Measurements from ENCODE around the gene IRGQ. TPM values are rescaled to one million over a fixed set of nuclear protein-coding genes. Genes with fewer than 3 reads are reported as not detected.
A peak's percentile ranks its signal among the peaks of the same experiment; 100 is the strongest.
"Not testable (repeated sequence)": the region's sequence is repeated elsewhere in the genome, so short reads cannot be mapped to it uniquely, and the experiment has no call there.

The IRGQ gene, protein sequence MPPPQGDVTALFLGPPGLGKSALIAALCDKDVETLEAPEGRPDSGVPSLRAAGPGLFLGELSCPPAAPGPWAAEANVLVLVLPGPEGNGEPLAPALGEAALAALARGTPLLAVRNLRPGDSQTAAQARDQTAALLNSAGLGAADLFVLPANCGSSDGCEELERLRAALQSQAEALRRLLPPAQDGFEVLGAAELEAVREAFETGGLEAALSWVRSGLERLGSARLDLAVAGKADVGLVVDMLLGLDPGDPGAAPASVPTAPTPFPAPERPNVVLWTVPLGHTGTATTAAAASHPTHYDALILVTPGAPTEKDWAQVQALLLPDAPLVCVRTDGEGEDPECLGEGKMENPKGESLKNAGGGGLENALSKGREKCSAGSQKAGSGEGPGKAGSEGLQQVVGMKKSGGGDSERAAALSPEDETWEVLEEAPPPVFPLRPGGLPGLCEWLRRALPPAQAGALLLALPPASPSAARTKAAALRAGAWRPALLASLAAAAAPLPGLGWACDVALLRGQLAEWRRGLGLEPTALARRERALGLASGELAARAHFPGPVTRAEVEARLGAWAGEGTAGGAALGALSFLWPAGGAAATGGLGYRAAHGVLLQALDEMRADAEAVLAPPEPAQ
- 10 to 100 TPM; 19.8 to 24.6 TPM for total RNA-seq

DNA sequence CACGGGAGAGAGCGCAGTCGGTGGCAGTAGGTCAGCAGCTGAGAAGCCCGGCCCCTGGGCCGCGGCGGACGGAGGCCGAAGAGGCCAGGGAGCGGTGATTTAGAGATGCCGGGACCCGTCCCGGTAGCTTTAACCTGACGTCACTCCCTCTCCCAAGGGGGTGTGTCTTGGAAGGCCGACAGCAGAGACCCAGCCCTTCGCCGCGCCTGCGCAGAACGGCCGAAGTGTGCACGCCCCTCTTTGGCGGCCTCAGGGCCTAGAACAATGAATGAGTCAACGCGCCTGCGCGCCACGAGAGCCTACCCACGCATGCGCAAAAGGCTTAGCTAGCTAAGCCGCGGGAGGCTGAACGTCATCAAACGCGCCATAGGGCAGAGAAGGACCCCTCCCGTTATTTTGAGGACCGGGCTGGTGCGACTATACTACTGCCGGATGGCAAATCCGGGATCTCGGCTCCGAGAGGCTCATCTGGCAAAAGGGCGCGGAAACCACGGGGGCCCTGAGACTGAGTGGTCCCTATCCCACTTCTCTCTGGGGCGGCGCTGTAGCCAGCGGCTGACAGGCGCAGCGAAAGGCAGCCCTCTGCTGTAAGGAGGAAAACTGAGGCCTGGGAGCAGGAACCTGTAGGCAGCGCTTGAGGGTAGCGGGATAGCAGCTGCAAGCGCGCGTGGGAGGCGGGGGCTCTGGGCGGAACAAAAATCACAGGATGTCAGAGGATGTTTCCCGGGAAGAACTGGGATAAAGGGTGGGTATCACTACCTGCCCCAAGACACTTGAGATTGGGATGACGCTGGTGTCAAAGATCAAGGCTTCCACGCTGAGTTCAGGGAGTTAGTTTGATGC lies at the start of gene IRGQ, which contains the start of gene ZNF576:
Gene IRGQ, minus strand, starts transcription at position 136 of the 843 bp plus-strand sequence. CDS start 796 bp downstream, outside the sequence.
Gene ZNF576, plus strand, starts transcription at position 597 of the 843 bp plus-strand sequence. CDS start 514 bp downstream, outside the sequence.
- Mint-ChIP-seq H3K4me3 (peak within 1 kb of the TSS; percentile 100), H3K4me1 (peaks cover 26% of the 10 kb centered on the region), H3K9me3 (no peaks in the 10 kb centered on the region), H3K27me3 (no peaks in the 10 kb centered on the region), H3K27ac (peak within 1 kb of the TSS; percentile 98), H3K36me3 (peaks cover 14% of the 10 kb centered on the region)
- DNase-seq, result peak; percentile 100

DNA sequence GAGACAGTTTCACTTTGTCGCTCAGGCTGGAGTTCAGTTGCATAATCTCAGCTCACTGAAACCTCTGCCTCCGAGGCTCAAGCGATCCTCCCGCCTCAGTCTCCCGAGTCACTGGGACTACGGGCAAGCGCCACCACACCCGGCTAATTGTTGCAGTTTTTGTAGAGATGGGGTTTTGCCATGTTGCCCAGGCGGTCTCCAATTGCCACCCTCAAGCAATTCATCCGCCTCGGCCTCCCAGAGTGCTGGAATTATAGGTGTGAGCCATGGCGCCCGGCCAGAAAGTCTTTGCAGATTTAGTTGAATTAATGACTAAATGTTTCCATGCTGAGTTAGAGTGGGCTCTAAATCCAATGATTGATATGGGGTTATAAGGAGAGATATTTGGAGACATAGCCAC lies 48.2 kb upstream of the IRGQ start:
- peaks cover 6% of the 10 kb centered on the region for H3K9me3 Mint-ChIP-seq
- H3K4me3 Mint-ChIP-seq, result no peak overlapping the region
- H3K27me3 Mint-ChIP-seq, result peaks cover 17% of the 10 kb centered on the region
- no peak for DNase-seq
- peaks cover 8% of the 10 kb centered on the region for H3K36me3 Mint-ChIP-seq
- H3K27ac Mint-ChIP-seq, result no peak overlapping the region
- peaks cover 2% of the 10 kb centered on the region for H3K4me1 Mint-ChIP-seq

DNA sequence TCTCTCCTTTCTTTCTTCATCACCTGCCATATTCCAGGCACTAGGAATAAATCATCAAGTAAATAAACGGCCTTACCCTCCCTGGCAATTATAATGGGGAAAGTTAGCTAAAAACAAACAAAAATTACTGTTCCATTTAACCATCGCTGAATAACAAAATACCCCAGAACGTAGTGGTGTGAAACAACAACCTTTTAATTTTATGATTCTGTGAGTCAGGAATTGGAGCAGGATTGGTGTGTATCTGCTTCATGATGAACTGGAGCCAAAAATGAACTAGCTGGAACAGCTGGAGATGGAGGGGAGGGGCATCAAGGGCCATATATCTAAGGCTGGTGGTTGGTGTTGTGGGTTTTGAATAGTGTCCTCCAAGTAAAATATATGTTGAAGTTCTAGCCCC lies 47.4 kb upstream of the IRGQ start:
- Mint-ChIP-seq H3K4me1 (peaks cover 4% of the 10 kb centered on the region), H3K27ac (no peak overlapping the region), H3K27me3 (peaks cover 26% of the 10 kb centered on the region), H3K9me3 (peaks cover 6% of the 10 kb centered on the region), H3K4me3 (no peak overlapping the region), H3K36me3 (peaks cover 8% of the 10 kb centered on the region)
- DNase-seq, result no peak

DNA sequence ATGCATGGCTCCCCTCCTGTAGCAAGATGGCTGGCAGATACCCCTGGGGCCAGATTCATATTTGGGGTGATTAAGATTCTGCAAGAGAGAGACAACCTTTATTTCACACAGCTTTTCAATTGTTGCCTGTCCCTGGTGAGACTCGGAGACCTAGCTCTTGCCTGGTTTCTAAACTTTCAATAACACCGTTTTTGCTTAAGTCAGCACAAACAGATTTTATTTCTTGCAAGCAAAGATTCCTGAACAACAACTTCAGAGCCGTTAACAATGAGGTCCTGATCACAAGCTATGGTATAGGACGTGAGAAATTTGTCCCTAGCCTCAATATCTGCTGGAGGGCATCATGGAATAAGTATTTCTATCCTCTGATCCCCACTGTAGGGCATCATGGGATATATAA lies 46.6 kb upstream of the IRGQ start:
- H3K9me3 Mint-ChIP-seq, result peaks cover 6% of the 10 kb centered on the region
- no peak for DNase-seq
- no peak overlapping the region for H3K4me3 Mint-ChIP-seq
- H3K27me3 Mint-ChIP-seq, result peaks cover 34% of the 10 kb centered on the region
- peaks cover 4% of the 10 kb centered on the region for H3K4me1 Mint-ChIP-seq
- H3K36me3 Mint-ChIP-seq, result peaks cover 6% of the 10 kb centered on the region
- no peak overlapping the region for H3K27ac Mint-ChIP-seq

- H3K27me3 Mint-ChIP-seq, result peaks cover 43% of the 10 kb centered on the region
- H3K27ac Mint-ChIP-seq, result no peak overlapping the region
- H3K4me1 Mint-ChIP-seq, result peaks cover 4% of the 10 kb centered on the region
- peak overlapping the region; percentile 0 for H3K4me3 Mint-ChIP-seq
- DNase-seq, result no peak
- H3K9me3 Mint-ChIP-seq, result peaks cover 4% of the 10 kb centered on the region
- H3K36me3 Mint-ChIP-seq, result peaks cover 3% of the 10 kb centered on the region
These were observed 45.4 kb upstream of the IRGQ start for GRCh38 chr19:43641333-43641732.

GRCh38 chr19:43640424-43640757 lies 44.5 kb upstream of the IRGQ start:
- Mint-ChIP-seq H3K27me3 (peaks cover 51% of the 10 kb centered on the region), H3K9me3 (no peaks in the 10 kb centered on the region), H3K4me1 (peaks cover 4% of the 10 kb centered on the region), H3K27ac (no peak overlapping the region), H3K36me3 (no peaks in the 10 kb centered on the region), H3K4me3 (peak overlapping the region; percentile 71)
- no peak for DNase-seq

- H3K9me3 Mint-ChIP-seq, result no peaks in the 10 kb centered on the region
- peaks cover 57% of the 10 kb centered on the region for H3K27me3 Mint-ChIP-seq
- peak within 1 kb of the TSS; percentile 75 for H3K4me3 Mint-ChIP-seq
- no peaks in the 10 kb centered on the region for H3K36me3 Mint-ChIP-seq
- DNase-seq, result peak; percentile 34
- peaks cover 4% of the 10 kb centered on the region for H3K4me1 Mint-ChIP-seq
- no peak within 1 kb of the TSS for H3K27ac Mint-ChIP-seq
These were observed 43.8 kb upstream of the IRGQ start, which contains the start of gene CADM4 for GRCh38 chr19:43639519-43640423. Gene CADM4, minus strand, starts transcription at chr19:43639850. Its CDS starts 60 bp downstream, at chr19:43639790.

DNA sequence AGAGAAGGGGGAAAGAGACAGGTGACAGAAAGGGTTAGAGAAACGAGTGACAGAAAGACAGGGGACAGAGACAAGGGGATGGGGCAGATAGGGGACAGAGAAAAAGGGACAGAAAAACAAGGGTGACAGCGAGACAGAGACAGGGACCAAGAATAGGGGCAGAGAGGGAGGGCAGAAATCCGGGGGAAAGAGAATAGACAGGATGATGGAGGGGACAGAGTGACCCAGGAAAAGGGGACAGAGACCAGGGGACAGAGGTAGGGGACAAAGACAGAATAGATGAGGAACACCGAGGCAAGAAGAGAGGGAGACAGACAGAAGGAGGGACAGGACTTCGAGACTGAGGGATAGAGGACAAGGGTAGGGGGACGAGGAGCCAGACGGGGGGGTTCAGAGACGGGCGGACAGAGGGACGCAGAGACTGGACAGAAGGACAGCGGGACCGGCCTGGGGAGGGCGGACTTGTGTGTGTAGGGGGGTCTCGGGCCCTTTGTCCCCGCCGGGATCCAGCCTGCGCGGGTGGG lies 43.1 kb upstream of the IRGQ start:
- Mint-ChIP-seq H3K4me1 (peaks cover 4% of the 10 kb centered on the region), H3K36me3 (no peaks in the 10 kb centered on the region), H3K9me3 (no peaks in the 10 kb centered on the region), H3K27ac (no peak overlapping the region), H3K27me3 (peaks cover 58% of the 10 kb centered on the region), H3K4me3 (peak overlapping the region; percentile 75)
- no peak for DNase-seq

DNA sequence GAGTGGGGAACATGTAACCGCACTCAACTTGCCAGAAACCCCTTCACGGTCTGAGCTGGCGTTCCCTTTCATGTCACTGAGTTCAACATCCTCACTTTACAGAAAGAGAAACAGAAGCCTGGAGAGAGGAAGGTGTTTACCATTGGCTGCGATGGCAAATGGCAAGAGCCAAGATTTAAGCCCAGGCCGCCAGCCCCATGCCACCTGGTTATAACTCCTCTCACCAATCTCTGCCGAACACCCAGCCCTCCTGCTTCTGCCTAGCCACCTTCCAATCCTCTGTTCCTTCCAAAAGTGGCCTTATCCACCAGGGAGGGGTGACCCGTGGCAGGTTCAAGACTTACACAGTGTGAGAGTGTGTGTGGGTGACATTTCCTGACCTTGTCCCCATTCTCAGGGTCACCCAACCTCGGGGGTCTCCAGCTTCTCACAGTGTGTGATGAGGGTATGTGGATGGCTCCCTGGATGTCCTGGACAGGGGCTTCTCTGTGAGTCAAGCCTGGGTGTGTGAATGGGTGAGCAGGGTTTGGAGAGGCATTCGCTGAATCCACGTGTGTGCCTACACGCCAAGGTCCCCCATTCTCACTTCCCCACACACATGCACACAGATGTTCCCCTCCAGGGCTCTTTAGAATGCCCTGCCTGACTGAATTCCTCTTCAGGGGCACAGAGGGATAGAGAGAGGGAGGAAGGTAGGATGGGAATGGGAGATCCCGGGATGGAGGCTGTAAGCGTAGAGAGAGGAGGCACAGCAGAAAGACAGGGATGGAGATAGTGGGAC lies 42.5 kb upstream of the IRGQ start:
- no peaks in the 10 kb centered on the region for H3K36me3 Mint-ChIP-seq
- H3K27ac Mint-ChIP-seq, result no peak overlapping the region
- peak overlapping the region; percentile 75 for H3K4me3 Mint-ChIP-seq
- peaks cover 58% of the 10 kb centered on the region for H3K27me3 Mint-ChIP-seq
- peaks cover 4% of the 10 kb centered on the region for H3K4me1 Mint-ChIP-seq
- DNase-seq, result no peak
- no peaks in the 10 kb centered on the region for H3K9me3 Mint-ChIP-seq

- H3K36me3 Mint-ChIP-seq, result no peaks in the 10 kb centered on the region
- peaks cover 4% of the 10 kb centered on the region for H3K4me1 Mint-ChIP-seq
- no peak for DNase-seq
- peaks cover 57% of the 10 kb centered on the region for H3K27me3 Mint-ChIP-seq
- no peak overlapping the region for H3K4me3 Mint-ChIP-seq
- no peak overlapping the region for H3K27ac Mint-ChIP-seq
- no peaks in the 10 kb centered on the region for H3K9me3 Mint-ChIP-seq
These were observed 40.3 kb upstream of the IRGQ start for GRCh38 chr19:43636121-43636683.

GRCh38 chr19:43635561-43635940 lies 39.6 kb upstream of the IRGQ start:
- peaks cover 52% of the 10 kb centered on the region for H3K27me3 Mint-ChIP-seq
- H3K4me3 Mint-ChIP-seq, H3K27ac Mint-ChIP-seq, H3K9me3 Mint-ChIP-seq, H3K4me1 Mint-ChIP-seq, DNase-seq, H3K36me3 Mint-ChIP-seq: not testable (repeated sequence)

DNA sequence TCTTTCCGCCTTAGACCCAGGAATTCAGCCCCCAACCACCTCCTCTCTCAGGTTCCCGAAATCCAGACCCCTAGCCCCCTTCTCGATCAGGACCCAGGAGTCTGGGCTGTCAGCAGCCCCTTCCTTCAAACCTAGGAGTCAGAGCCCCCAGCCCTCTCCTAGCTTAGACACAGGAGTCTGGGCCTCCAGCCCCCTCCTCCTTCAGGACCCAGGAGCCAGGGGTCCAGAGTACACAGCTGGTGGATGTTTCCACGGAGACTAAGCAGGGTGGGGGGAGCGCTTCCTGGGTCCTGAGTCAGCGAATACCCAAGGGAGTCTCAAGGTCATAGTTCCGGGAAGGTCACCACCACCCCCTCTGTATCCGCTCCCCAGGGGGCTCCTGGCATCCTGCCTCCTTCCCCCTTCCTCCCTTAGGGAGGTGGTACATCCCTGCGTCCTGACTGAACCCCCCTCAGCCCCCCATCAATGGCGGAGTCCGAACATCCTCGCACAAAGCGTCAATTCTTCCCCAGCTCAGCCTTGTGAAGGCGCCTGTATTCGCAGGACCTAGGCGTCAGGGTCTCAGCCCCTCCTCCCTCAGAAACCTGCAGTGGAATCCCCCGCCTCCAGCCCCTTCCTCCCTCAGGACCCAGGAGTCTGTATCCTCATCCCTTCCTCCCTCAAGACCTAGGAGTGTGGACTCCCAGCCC lies 39.1 kb upstream of the IRGQ start:
- Mint-ChIP-seq H3K9me3 (no peaks in the 10 kb centered on the region), H3K4me1 (peaks cover 3% of the 10 kb centered on the region), H3K27me3 (peaks cover 47% of the 10 kb centered on the region), H3K27ac (no peak overlapping the region), H3K4me3 (no peak overlapping the region), H3K36me3 (no peaks in the 10 kb centered on the region)
- DNase-seq, result no peak

DNA sequence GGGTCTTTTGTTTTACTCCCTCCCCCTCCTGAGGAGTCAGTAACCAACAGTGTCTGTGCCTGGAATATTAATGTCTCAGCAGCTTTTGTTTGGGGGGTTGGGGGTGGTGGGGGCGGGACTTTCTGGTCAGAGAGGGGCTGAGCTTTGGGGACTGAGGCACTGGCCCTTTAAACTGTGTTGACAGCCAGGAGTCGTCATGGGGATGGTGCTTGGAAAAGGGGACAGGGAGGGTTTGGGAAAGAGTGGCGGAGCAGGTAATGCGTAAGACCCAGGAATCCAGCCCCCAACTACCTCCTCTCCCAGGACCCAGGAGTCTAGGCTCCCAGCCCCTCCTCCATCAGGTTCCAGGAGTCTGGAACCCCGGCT lies 38.6 kb upstream of the IRGQ start:
- H3K4me3 Mint-ChIP-seq, result no peak overlapping the region
- no peaks in the 10 kb centered on the region for H3K9me3 Mint-ChIP-seq
- no peak overlapping the region for H3K27ac Mint-ChIP-seq
- H3K4me1 Mint-ChIP-seq, result peaks cover 3% of the 10 kb centered on the region
- H3K27me3 Mint-ChIP-seq, result peaks cover 45% of the 10 kb centered on the region
- no peaks in the 10 kb centered on the region for H3K36me3 Mint-ChIP-seq
- DNase-seq, result no peak

Measured in activated naive CD8-positive, alpha-beta T cell treated with anti-CD3 and anti-CD28 coated beads for 36 hours (primary cell).